Esophagus squamous epithelium (tissue), 4 donors: ENCODE data around the gene TIAM2.

Experiments
- POLR2A ChIP-seq, 4 donors: fragments of 450-650 bp; IDR thresholded peaks; one replicate each; pipeline ENCODE4 v1.6.1; 2017; ENCODE audit warnings: antibody characterized with exemption in 4 of 4, mild to moderate bottlenecking in 4 of 4, moderate library complexity in 3 of 4
- TF ChIP-seq, protein P1 (sequence below), 6 experiments: fragments of 450-650 bp in 4 of 6; fragments of 200-600 bp in 2 of 6; sonication (generic) in 2 of 6; IDR thresholded peaks; one replicate each; pipeline ENCODE4 v1.5.1; 2016 to 2019; ENCODE audit warnings: antibody characterized with exemption in 6 of 6, mild to moderate bottlenecking in 4 of 6, moderate library complexity in 4 of 6

DNA sequence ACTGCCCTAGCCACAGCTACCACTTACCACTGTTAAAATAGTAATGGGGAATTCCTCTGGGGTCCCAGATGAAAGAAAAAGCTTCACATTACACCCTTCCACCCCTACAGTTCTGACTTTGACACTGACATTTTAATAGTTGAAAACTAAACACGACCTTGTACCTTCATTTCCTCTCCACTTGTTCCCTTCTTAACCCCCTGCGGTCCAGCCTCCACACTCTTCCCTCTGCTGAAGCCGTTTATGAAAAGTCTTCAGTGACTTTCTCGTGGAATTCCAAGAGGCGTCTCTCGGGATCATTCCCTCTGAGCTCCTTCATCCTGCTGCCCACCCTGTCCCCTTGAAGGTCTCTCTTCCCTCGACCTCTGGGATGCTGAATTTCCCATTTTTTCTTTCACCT, 36.6 kb upstream of the TIAM2 start:
- TF ChIP-seq, protein P1, sequence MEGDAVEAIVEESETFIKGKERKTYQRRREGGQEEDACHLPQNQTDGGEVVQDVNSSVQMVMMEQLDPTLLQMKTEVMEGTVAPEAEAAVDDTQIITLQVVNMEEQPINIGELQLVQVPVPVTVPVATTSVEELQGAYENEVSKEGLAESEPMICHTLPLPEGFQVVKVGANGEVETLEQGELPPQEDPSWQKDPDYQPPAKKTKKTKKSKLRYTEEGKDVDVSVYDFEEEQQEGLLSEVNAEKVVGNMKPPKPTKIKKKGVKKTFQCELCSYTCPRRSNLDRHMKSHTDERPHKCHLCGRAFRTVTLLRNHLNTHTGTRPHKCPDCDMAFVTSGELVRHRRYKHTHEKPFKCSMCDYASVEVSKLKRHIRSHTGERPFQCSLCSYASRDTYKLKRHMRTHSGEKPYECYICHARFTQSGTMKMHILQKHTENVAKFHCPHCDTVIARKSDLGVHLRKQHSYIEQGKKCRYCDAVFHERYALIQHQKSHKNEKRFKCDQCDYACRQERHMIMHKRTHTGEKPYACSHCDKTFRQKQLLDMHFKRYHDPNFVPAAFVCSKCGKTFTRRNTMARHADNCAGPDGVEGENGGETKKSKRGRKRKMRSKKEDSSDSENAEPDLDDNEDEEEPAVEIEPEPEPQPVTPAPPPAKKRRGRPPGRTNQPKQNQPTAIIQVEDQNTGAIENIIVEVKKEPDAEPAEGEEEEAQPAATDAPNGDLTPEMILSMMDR (IDR thresholded peaks at IDR 0.05), result no peak
- TF ChIP-seq POLR2A (IDR thresholded peaks at IDR 0.05), result no peak
